B cell (primary cell): ENCODE data around the gene WDFY4. TPM values are rescaled to one million over a fixed set of nuclear protein-coding genes. Genes with fewer than 3 reads are reported as not detected.

ENCODE experiments used
- ATAC-seq: fragments of 200-7000 bp; cut with Tn5 transposase; one replicate; pipeline ENCODE4 v1.10.0; 2021; ENCODE audit warnings: low read depth, mild to moderate bottlenecking, moderate number of reproducible peaks, moderate library complexity
- CTCF ChIA-PET: fragments of 350-600 bp; sonication (Branson Sonifier 250); formaldehyde crosslinking; loops from one replicate; lab custom pipeline; 2021; ENCODE audit warnings: antibody characterized with exemption, inconsistent platforms; lab: Charles Lee
- POLR2A ChIA-PET: fragments of 350-600 bp; sonication (Branson Sonifier 250); formaldehyde crosslinking; loops from one replicate; lab custom pipeline; 2021; ENCODE audit warnings: antibody characterized with exemption; lab: Charles Lee
- DNase-seq: peaks from one replicate; pipeline ENCODE4 v3.0.0; 2013
- H2AFZ ChIP-seq: 2 replicates; pipeline ENCODE4 v1.6.1; 2012; ENCODE audit warnings: mild to moderate bottlenecking, low read depth, low read length; ENCODE audit not compliant: insufficient read depth, poor library complexity, severe bottlenecking
- H3K27ac ChIP-seq, 2 donors: 1 replicate in 1 of 2; 2 replicates in 1 of 2; pipeline ENCODE4 v1.5.1; 2012 to 2013; ENCODE audit warnings: low read length in 2 of 2, mild to moderate bottlenecking in 2 of 2, moderate library complexity in 1 of 2
- H3K27me3 ChIP-seq, 4 experiments: fragments of 200-600 bp in 1 of 4; sonication (generic) in 1 of 4; replicated peaks in 1 of 4; 1 replicate in 2 of 4; 2 replicates in 2 of 4; pipeline versions ENCODE4 v1.6.1 to v1.7.0; 2013 to 2016; ENCODE audit warnings: low read length in 3 of 4, mild to moderate bottlenecking in 2 of 4, mixed read lengths in 1 of 4, moderate library complexity in 1 of 4; ENCODE audit not compliant: insufficient read depth in 4 of 4, control insufficient read depth in 3 of 4; ENCODE audit errors: control extremely low read depth in 1 of 4
- H3K36me3 ChIP-seq, 2 experiments: replicated peaks in 1 of 2; 1 replicate in 1 of 2; 2 replicates in 1 of 2; pipeline versions ENCODE4 v1.6.1 to v1.7.1; 2013; ENCODE audit warnings: low read length in 1 of 2; ENCODE audit not compliant: insufficient read depth in 2 of 2, control insufficient read depth in 1 of 2; ENCODE audit errors: control extremely low read depth in 1 of 2, extremely low read depth in 1 of 2
- H3K4me1 ChIP-seq, 2 donors: fragments of 200-600 bp in 1 of 2; sonication (generic) in 1 of 2; 1 replicate in 1 of 2; 2 replicates in 1 of 2; pipeline versions ENCODE4 v1.5.1 to v1.6.1; 2013 to 2017; ENCODE audit warnings: low read length in 2 of 2; ENCODE audit not compliant: control insufficient read depth in 2 of 2, insufficient read depth in 2 of 2
- H3K4me2 ChIP-seq: replicated peaks from 2 replicates; pipeline ENCODE3; 2012; ENCODE audit warnings: mild to moderate bottlenecking, low read depth, low read length; ENCODE audit not compliant: poor library complexity, severe bottlenecking
- H3K4me3 ChIP-seq, 5 experiments: fragments of 200-600 bp in 1 of 5; sonication (generic) in 1 of 5; 1 replicate in 3 of 5; 2 replicates in 2 of 5; pipeline versions ENCODE4 v1.5.1 to v1.7.0; 2011 to 2016; ENCODE audit warnings: low read length in 4 of 5, mild to moderate bottlenecking in 4 of 5, low read depth in 2 of 5, control low read depth in 1 of 5, moderate library complexity in 1 of 5; ENCODE audit not compliant: insufficient read depth in 1 of 5; ENCODE audit errors: control extremely low read depth in 1 of 5, extremely low read depth in 1 of 5
- H3K79me2 ChIP-seq: fragments of 200-600 bp; sonication (generic); one replicate; pipeline ENCODE4 v1.6.0; 2016; ENCODE audit warnings: low read length; ENCODE audit not compliant: control insufficient read depth, insufficient read depth
- H3K9ac ChIP-seq: fragments of 200-600 bp; sonication (generic); 2 replicates; pipeline ENCODE4 v1.6.1; 2017; ENCODE audit warnings: mild to moderate bottlenecking, low read length, moderate library complexity
- H3K9me3 ChIP-seq, 3 donors: one replicate each; pipeline versions ENCODE4 v1.6.1 to v1.7.1; 2013; ENCODE audit warnings: low read length in 2 of 3; ENCODE audit not compliant: control insufficient read depth in 2 of 3, insufficient read depth in 1 of 3; ENCODE audit errors: control extremely low read depth in 1 of 3
- H4K20me1 ChIP-seq: 2 replicates; pipeline ENCODE4 v1.6.0; 2012; ENCODE audit warnings: mild to moderate bottlenecking, low read length; ENCODE audit not compliant: insufficient read depth, control insufficient read depth, poor library complexity, severe bottlenecking
- H3K27ac Mint-ChIP-seq: one replicate; pipeline ENCODE4 v1.8.0; 2021; ENCODE audit warnings: mixed read lengths
- H3K27me3 Mint-ChIP-seq: one replicate; pipeline ENCODE4 v1.8.0; 2021; ENCODE audit warnings: mixed read lengths
- H3K4me1 Mint-ChIP-seq: one replicate; pipeline ENCODE4 v1.8.0; 2021; ENCODE audit warnings: mixed read lengths
- H3K4me3 Mint-ChIP-seq: one replicate; pipeline ENCODE4 v1.8.0; 2021; ENCODE audit warnings: mixed read lengths
- H3K9me3 Mint-ChIP-seq: one replicate; pipeline ENCODE4 v1.8.0; 2022; ENCODE audit warnings: mixed read lengths; ENCODE audit not compliant: insufficient read depth
- EZH2 ChIP-seq: IDR thresholded peaks from 2 replicates; pipeline ENCODE4 v1.6.1; 2012; ENCODE audit warnings: borderline replicate concordance, low read depth, mild to moderate bottlenecking, moderate library complexity, low read length; ENCODE audit not compliant: insufficient read depth, poor library complexity, severe bottlenecking
- WGBS: methylation state at CpG from one replicate; pipeline ENCODE4 v1.1.5; 2013; ENCODE audit warnings: missing lambda C conversion rate; ENCODE audit not compliant: insufficient coverage; 5-methylcytosine and 5-hydroxymethylcytosine counted together
- intact Hi-C: fragments of 100-400 bp; cut with micrococcal nuclease; formaldehyde crosslinking; loops from one replicate; pipeline ENCODE4 v1.10.0; 2022
- polyA plus RNA-seq: library from polyadenylated mRNA; depleted of rRNA; stranded (reverse); fragments of >200 nt; gene quantifications from 2 replicates; pipeline ENCODE4 v1.2.3, GENCODE V29; 2012
- total RNA-seq, 2 donors: library from RNA; stranded (reverse); fragments of 120-200 nt in 1 of 2; gene quantifications; 1 replicate in 1 of 2; 2 replicates in 1 of 2; pipeline versions ENCODE4 v1.2.3 to v1.2.4, GENCODE V29; 2013 to 2022
- TF ChIP-seq, protein P1 (sequence below): fragments of 200-600 bp; IDR thresholded peaks from one replicate; pipeline ENCODE4 v1.8.0; 2022; ENCODE audit warnings: antibody characterized with exemption, mild to moderate bottlenecking

The WDFY4 gene
- total and polyA plus RNA-seq, 2 donors (not counting 1 experiment from before 2014, with no cell fraction given): 262 to 560 TPM

GRCh38 chr10:48878091-48878490, 193.4 kb downstream of the WDFY4 start:
- intact Hi-C loops: no loop called here
- Histone ChIP-seq H3K79me2 (peaks cover 42% of the 10 kb centered on the region), H3K4me2 (no peak overlapping the region), H3K27me3 (no peaks in the 10 kb centered on the region), H4K20me1 (peaks cover 24% of the 10 kb centered on the region), H3K9me3 (peaks cover 0 to 6% (median 0%) of the 10 kb centered on the region in 3 donors), H3K9ac (no peak overlapping the region), H3K36me3 (peaks cover 6 to 97% of the 10 kb centered on the region in 2 experiments), H3K4me1 (no peaks in the 10 kb centered on the region), H3K27ac (no peak overlapping the region), H3K4me3 (no peak overlapping the region), H2AFZ (no peak overlapping the region)
- Mint-ChIP-seq H3K4me1 (no peaks in the 10 kb centered on the region), H3K27ac (no peak overlapping the region), H3K4me3 (no peak overlapping the region), H3K9me3 (no peaks in the 10 kb centered on the region), H3K27me3 (no peaks in the 10 kb centered on the region)
- 96% methylated on average over 3 of the region's 3 CpGs for WGBS
- ATAC-seq: no peak
- CTCF ChIA-PET: no interaction called here
- TF ChIP-seq, protein P1, sequence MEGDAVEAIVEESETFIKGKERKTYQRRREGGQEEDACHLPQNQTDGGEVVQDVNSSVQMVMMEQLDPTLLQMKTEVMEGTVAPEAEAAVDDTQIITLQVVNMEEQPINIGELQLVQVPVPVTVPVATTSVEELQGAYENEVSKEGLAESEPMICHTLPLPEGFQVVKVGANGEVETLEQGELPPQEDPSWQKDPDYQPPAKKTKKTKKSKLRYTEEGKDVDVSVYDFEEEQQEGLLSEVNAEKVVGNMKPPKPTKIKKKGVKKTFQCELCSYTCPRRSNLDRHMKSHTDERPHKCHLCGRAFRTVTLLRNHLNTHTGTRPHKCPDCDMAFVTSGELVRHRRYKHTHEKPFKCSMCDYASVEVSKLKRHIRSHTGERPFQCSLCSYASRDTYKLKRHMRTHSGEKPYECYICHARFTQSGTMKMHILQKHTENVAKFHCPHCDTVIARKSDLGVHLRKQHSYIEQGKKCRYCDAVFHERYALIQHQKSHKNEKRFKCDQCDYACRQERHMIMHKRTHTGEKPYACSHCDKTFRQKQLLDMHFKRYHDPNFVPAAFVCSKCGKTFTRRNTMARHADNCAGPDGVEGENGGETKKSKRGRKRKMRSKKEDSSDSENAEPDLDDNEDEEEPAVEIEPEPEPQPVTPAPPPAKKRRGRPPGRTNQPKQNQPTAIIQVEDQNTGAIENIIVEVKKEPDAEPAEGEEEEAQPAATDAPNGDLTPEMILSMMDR: no peak
- no peak for TF ChIP-seq EZH2
- DNase-seq: no peak
- POLR2A ChIA-PET: no interaction called here

- Histone ChIP-seq H3K36me3 (peaks cover 4 to 96% of the 10 kb centered on the region in 2 experiments), H4K20me1 (peaks cover 31% of the 10 kb centered on the region), H3K9me3 (peaks cover 0 to 6% (median 0%) of the 10 kb centered on the region in 3 donors), H3K27me3 (no peaks in the 10 kb centered on the region), H3K4me3 (no peak overlapping the region), H3K9ac (no peak overlapping the region), H2AFZ (no peak overlapping the region), H3K4me2 (no peak overlapping the region), H3K4me1 (no peaks in the 10 kb centered on the region), H3K79me2 (peaks cover 35% of the 10 kb centered on the region), H3K27ac (no peak overlapping the region)
- CTCF ChIA-PET: no interaction called here
- DNase-seq: no peak
- TF ChIP-seq, protein P1: no peak
- no peak for TF ChIP-seq EZH2
- no peak for ATAC-seq
- no peak overlapping the region for H3K4me3 Mint-ChIP-seq
- no peaks in the 10 kb centered on the region for H3K9me3 Mint-ChIP-seq
- WGBS: 100% methylated on average over 5 of the region's 5 CpGs
- POLR2A ChIA-PET: no interaction called here
- no peak overlapping the region for H3K27ac Mint-ChIP-seq
- H3K4me1 Mint-ChIP-seq: peaks cover 3% of the 10 kb centered on the region
- no peaks in the 10 kb centered on the region for H3K27me3 Mint-ChIP-seq
- intact Hi-C loops: no loop called here
Observed at GRCh38 chr10:48879451-48879850, 194.8 kb downstream of the WDFY4 start.
